Measurements from ENCODE around the gene ZNF286A.
"Not testable (repeated sequence)": the region's sequence is repeated elsewhere in the genome, so short reads cannot be mapped to it uniquely, and the experiment has no call there.

- not testable (repeated sequence) for TF ChIP-seq CTCF, POLR2A (IDR thresholded peaks at IDR 0.05)
These were observed 585 bp upstream of the ZNF286A start for GRCh38 chr17:15698967-15699366.

All from testis (tissue), 2 donors.